Spinal cord (tissue), 10 donors: ENCODE data around the gene XRCC3. TPM values are rescaled to one million over a fixed set of nuclear protein-coding genes. Genes with fewer than 3 reads are reported as not detected.

Experiments
- DNase-seq, 6 donors: peaks; one replicate each; pipeline versions ENCODE4 v3.0.0 to v3.0.0-alpha.2; 2013 to 2015; ENCODE audit warnings: low spot score in 6 of 6, low read depth in 4 of 6
- H3K27ac ChIP-seq: one replicate; pipeline ENCODE4 v1.5.1; 2013; ENCODE audit warnings: low read depth, low read length, control low read depth
- H3K27me3 ChIP-seq: one replicate; pipeline ENCODE4 v1.6.1; 2013; ENCODE audit warnings: low read length; ENCODE audit not compliant: control insufficient read depth, insufficient read depth
- H3K36me3 ChIP-seq: one replicate; pipeline ENCODE4 v1.6.1; 2013; ENCODE audit warnings: low read length; ENCODE audit not compliant: control insufficient read depth, insufficient read depth
- H3K4me1 ChIP-seq: one replicate; pipeline ENCODE4 v1.6.1; 2013; ENCODE audit warnings: low read length; ENCODE audit not compliant: control insufficient read depth, insufficient read depth
- H3K4me3 ChIP-seq: one replicate; pipeline ENCODE4 v1.5.1; 2013; ENCODE audit warnings: low read depth, low read length, control low read depth
- H3K9me3 ChIP-seq: one replicate; pipeline ENCODE4 v1.6.1; 2013; ENCODE audit warnings: low read length; ENCODE audit not compliant: control insufficient read depth, insufficient read depth
- WGBS: methylation state at CpG from one replicate; pipeline ENCODE4 v1.1.5; 2013; ENCODE audit warnings: missing lambda C conversion rate; ENCODE audit not compliant: insufficient coverage; 5-methylcytosine and 5-hydroxymethylcytosine counted together
- polyA plus RNA-seq, 2 donors: library from polyadenylated mRNA; unstranded; fragments of 120-200 nt; gene quantifications; one replicate each; pipeline ENCODE4 v1.2.1, GENCODE V29; 2013; ENCODE audit not compliant: insufficient read length in 2 of 2
- total RNA-seq, 2 donors: library from RNA; depleted of rRNA in 1 of 2; stranded (reverse); fragments of 120-200 nt in 1 of 2; fragments of >200 nt in 1 of 2; gene quantifications; one replicate each; pipeline versions ENCODE4 v1.2.3 to v1.2.4, GENCODE V29; 2013 to 2014
- donor health status: healthy.

The XRCC3 gene
- total and polyA plus RNA-seq, 4 donors, result 10.9 to 20.6 (median 13.6) TPM

DNA sequence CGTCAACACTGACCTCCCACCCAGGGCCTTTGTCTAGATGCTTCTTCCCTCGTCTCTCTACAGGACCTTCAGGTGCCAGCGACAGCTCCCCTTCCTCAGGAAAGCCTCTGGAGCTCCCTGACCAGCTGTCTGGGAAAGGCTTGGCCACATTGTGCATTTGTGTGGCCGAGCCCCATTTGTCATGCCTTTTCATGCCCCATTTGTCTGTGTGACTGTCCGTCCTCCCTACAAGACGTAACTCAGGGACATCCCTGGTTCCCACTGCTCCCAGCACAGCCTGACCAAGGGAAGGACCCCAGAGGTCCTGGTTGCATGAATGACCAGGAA, 24.2 kb upstream of the XRCC3 start:
- H3K27ac ChIP-seq, result no peak overlapping the region
- H3K4me1 ChIP-seq, result peaks cover 55% of the 10 kb centered on the region
- DNase-seq, result no peak
- no peaks in the 10 kb centered on the region for H3K9me3 ChIP-seq
- no peak overlapping the region for H3K4me3 ChIP-seq
- H3K36me3 ChIP-seq, result peaks cover 67% of the 10 kb centered on the region
- H3K27me3 ChIP-seq, result no peaks in the 10 kb centered on the region
- 72% methylated on average over 6 of the region's 6 CpGs for WGBS

DNA sequence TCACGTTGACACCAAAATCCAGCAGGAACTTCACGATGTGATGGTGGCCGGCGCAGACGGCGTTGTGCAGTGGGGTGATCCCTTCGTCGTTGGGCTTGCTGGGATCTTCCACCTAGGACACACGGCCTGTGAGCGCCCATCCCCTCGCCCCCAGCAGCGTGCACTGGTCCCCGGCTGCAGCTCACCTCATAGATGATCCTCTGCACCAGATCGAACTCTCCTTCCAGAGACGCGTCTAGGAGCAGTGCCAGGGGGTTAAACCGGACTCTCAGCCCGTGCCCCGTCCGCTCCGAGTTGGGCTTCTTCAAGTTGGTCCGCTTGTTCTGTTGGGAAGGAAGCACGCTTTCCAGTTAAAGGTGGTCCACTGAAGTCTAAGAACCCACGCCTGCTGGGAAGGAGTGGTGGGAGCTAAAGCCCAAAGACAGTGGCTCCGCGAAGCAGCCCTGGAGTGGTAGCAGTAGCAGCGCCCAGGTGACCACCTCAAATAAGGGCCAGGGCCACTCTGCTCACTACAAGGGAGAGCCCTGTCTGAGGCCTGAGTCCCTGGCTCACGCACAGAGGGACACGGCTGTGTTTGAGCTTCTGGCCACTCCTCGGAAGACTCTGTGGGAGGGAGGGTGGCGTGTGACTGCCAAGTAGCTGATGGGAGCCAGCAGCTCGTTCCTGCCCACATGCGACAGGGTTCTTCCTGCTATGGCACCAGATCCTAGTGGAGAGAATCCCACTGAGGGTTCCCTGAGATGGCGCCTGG, 23.6 kb upstream of the XRCC3 start:
- WGBS, result 71% methylated on average over 29 of the region's 34 CpGs
- no peak for DNase-seq
- H3K4me3 ChIP-seq, result no peak overlapping the region
- no peaks in the 10 kb centered on the region for H3K9me3 ChIP-seq
- H3K27me3 ChIP-seq, result no peaks in the 10 kb centered on the region
- H3K36me3 ChIP-seq, result peaks cover 71% of the 10 kb centered on the region
- H3K27ac ChIP-seq, result no peak overlapping the region
- H3K4me1 ChIP-seq, result peaks cover 56% of the 10 kb centered on the region

DNA sequence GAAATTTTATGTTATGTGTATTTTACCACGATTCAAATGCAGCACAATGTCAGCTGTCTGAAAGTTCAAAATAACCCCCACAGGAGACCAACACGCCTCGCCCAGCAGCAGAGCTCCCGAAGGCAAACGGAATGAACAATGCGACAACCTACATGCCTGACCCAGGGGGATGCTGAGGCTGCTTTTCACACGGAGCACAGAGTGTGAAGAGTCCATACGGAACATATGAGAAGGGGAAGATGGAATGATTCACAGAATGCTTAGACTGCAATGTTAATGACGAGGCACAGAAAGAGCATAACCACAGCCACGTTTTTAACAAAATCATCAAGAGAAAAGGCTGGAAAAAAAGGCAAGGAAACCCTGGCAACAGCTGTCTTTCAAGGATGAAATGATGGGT, 22.9 kb upstream of the XRCC3 start:
- WGBS, result 40% methylated on average over 2 of the region's 10 CpGs
- H3K27ac ChIP-seq, result no peak overlapping the region
- H3K9me3 ChIP-seq, result no peaks in the 10 kb centered on the region

DNA sequence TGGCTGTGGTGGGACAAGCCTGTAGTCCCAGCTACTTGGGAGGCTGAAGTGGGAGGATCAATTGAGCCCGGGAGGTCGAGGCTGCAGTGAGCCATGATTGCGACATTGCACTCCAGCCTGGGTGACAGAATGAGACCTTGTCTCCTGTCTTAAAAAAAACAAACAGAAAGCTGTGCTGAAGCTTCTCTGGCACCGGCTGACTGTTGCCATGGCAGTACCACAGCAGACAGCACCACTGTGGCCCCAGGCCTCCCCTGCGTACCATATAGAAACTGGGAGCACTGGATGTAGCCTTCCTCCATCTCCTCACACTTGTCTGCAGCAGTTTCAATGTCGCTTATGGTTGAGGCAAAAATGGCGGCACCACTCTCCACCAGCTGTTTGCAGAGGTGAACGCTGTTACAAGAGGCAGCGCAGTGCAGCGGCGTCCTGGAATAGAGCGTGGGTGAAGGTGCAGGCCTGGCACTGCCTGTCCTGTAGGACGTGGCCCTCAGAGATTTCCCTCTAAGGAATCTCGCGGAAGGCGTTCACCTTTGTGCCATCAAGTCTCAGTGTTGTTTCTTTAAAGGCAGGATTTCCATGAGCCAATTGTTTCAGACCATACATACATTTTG, 22.3 kb upstream of the XRCC3 start:
- H3K27me3 ChIP-seq, result no peaks in the 10 kb centered on the region
- no peaks in the 10 kb centered on the region for H3K9me3 ChIP-seq
- peaks cover 78% of the 10 kb centered on the region for H3K36me3 ChIP-seq
- DNase-seq, result no peak
- WGBS, result 70% methylated on average over 12 of the region's 16 CpGs
- H3K27ac ChIP-seq, result no peak overlapping the region
- peaks cover 52% of the 10 kb centered on the region for H3K4me1 ChIP-seq
- no peak overlapping the region for H3K4me3 ChIP-seq

More for the DNA sequence above, 22.9 kb upstream of the XRCC3 start:
- peaks cover 52% of the 10 kb centered on the region for H3K4me1 ChIP-seq
- H3K36me3 ChIP-seq, result peaks cover 74% of the 10 kb centered on the region
- H3K27me3 ChIP-seq, result no peaks in the 10 kb centered on the region
- no peak overlapping the region for H3K4me3 ChIP-seq
- peak in 1 of 6 donors; percentile 52 for DNase-seq

DNA sequence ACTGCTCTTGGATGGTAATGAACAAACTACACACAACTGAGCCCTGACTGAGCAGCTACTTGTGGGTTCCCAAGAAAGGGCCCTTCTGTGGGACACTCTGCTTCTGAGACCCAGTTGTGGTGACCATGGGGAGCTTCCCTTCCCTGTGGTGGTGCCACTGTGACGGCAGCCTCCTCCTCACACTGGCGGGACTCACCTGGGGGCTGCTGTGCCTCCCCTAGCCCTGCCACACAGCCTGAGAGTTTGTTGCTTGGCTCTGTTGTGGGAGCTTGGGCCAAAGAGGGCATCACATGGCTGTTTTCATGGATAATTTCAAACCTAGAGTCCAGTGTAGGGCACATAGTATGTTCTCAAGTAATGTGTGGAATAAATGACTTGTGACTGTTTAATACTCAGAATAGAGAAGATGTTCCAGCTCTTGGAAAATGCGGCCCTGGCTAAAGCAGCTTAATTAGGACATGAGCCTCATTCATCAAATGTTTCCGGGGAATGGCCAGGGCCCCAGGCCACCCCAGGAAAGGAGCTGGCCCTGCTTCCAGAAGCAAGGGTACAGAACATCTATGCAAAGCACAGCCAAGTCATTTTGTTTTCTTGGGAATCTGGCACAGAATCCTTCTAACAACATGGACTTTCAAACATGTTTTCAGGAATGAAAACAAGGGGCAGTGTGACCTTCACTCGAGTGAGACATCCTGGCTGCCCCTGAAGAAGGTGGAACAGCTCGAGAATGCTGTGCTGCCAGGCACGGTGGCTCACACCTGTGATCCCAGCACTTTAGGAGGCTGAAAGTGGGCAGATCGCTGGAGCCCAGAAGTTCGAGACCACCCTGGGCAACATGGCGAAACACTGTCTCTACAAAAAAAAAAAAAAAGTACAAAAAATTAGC, 21.5 kb upstream of the XRCC3 start:
- H3K27ac ChIP-seq, result peak overlapping the region; percentile 30
- H3K4me3 ChIP-seq, result no peak overlapping the region
- no peaks in the 10 kb centered on the region for H3K9me3 ChIP-seq
- DNase-seq, result peak in 1 of 6 donors; percentile 54
- H3K4me1 ChIP-seq, result peaks cover 52% of the 10 kb centered on the region
- 58% methylated on average over 6 of the region's 10 CpGs for WGBS
- no peaks in the 10 kb centered on the region for H3K27me3 ChIP-seq
- peaks cover 80% of the 10 kb centered on the region for H3K36me3 ChIP-seq

DNA sequence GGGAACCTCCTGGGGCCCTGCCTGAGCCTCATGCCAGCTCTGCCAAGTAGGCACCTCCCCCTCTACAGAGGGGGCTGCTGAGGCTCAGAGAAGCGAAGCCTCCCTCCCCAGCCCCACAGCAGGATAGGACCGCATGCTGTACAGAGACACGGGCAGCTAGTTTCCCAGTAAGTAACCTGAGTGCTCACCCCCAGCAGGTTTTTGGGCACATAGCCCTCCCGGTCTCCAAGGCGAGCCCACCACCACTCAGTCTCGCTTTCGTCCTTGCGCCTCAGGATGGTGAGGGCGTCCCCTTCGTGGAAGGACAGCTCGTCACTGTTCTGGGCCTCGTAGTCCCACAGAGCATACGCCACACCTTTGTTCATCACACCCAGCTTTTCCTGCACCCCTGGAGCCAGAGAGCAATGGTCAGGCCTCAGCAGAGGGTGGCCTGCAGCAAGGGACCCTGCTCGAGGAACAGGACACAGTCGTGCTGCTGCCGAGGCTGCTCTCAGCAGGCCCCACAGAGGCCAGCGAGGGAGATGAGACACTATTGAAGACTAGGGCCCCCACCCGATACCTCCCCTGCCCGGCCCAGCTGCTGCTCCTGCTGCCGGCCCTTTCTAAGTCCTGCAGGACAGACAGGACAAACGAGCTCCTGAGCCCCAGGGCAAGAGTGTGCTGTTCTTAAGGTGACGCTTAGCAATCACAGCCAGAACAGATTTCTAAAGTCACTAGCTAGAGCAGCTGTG, 20.7 kb upstream of the XRCC3 start:
- H3K9me3 ChIP-seq, result no peaks in the 10 kb centered on the region
- no peak overlapping the region for H3K4me3 ChIP-seq
- no peaks in the 10 kb centered on the region for H3K27me3 ChIP-seq
- peaks cover 53% of the 10 kb centered on the region for H3K4me1 ChIP-seq
- DNase-seq, result no peak
- peaks cover 81% of the 10 kb centered on the region for H3K36me3 ChIP-seq
- peak overlapping the region; percentile 35 for H3K27ac ChIP-seq
- 59% methylated on average over 22 of the region's 22 CpGs for WGBS

DNA sequence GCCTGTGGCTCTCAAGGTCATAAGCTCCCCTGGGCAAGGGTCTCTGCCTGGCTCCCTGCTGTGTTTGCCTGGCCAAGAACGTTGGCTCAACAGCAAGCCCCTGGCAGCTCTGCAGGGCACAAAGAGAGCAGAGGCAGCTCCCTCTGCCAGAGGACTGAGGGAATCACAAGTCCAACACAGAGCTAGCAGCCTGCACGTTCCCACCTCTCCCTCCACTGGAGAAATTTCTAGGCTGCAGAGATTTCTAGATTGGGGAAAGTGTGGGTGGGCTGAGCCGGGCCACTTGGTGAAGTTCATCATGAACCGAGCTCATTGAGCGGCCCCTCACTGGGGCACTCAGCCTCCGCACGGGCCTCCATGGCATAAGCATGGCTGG, 20.2 kb upstream of the XRCC3 start:
- Histone ChIP-seq H3K36me3 (peaks cover 83% of the 10 kb centered on the region), H3K27me3 (no peaks in the 10 kb centered on the region), H3K27ac (peak overlapping the region; percentile 35), H3K4me1 (peaks cover 58% of the 10 kb centered on the region), H3K9me3 (no peaks in the 10 kb centered on the region), H3K4me3 (no peak overlapping the region)
- DNase-seq, result peak in 1 of 6 donors; percentile 77
- 34% methylated on average over 6 of the region's 7 CpGs for WGBS

DNA sequence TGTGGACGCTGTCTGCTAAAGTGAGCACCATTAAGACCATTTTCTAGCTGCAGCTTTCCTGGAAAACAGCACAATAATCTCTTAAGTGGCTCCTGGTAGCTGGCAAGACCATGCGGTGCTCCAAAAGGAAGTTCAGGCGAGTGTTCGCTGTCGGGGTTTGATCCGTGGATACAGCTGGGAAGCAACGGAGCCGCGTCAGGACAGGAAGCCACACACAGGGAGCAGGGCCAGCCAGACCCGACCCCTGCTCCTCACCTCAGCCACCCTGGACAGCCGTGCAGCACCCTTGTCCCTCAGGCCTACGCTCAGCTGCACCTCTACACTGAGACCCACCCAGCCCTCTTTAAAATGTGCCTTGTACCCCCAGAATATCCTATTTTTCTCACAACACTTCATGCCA, 19.8 kb upstream of the XRCC3 start:
- peak overlapping the region; percentile 35 for H3K27ac ChIP-seq
- no peak for DNase-seq
- no peak overlapping the region for H3K4me3 ChIP-seq
- H3K36me3 ChIP-seq, result peaks cover 83% of the 10 kb centered on the region
- H3K9me3 ChIP-seq, result no peaks in the 10 kb centered on the region
- 73% methylated on average over 11 of the region's 12 CpGs for WGBS
- no peaks in the 10 kb centered on the region for H3K27me3 ChIP-seq
- peaks cover 62% of the 10 kb centered on the region for H3K4me1 ChIP-seq
